GM18502 (cell line): ENCODE results near the gene CALB2.

Experiments
- ATAC-seq: cut with Tn5 transposase; IDR thresholded peaks from one replicate; pipeline ENCODE4 v1.9.1; 2021; ENCODE audit warnings: mild to moderate bottlenecking; ENCODE audit not compliant: unreplicated experiment, poor library complexity

CALB2 gene

GRCh38 chr16:71383054-71383773 is 24.7 kb downstream of the CALB2 start:
- ATAC-seq = no peak

- no peak for ATAC-seq
Measured at GRCh38 chr16:71384073-71384724, 25.7 kb downstream of the CALB2 start.

DNA sequence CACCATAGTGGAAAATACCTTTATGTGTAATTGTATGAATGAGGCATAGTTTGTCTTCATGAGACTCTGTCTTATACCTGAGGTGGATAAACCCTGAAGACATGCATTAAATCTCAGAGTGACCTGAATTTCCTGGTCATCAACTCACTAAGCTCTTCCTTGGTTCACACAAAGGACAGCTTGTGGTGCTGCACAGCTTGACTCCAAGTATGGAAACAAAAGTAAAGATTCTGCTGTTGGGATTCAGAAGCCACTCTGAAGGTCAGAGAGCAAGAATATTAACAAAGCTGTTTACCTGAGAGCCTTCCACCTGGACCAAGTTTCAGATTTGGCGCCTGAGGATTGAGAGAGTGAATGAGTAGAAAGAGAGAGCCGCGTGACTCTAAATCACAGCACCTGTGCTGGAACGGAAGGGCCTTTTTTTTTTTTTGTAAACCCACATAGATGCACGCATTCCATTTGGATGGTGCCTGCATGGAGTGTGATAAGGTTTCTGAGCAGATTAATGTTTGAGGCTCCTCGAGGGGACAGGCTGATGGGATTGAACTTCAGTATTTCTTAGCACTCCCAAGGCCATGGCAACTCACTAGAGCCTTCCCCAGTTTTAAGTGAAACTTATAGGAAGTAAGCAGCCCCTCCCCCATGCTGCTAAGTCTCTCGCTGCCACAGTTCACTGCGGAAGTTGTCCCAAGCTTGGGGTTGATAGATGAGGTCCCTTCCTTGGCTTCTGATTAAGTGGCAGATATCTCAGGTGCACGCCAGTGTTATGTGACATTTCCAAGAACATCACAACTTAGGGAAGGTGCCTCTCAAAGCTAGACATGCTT is 28.7 kb downstream of the CALB2 start:
- no peak for ATAC-seq

GRCh38 chr16:71389330-71389729 is 30.8 kb downstream of the CALB2 start:
- no peak for ATAC-seq

- ATAC-seq = no peak
Measured at GRCh38 chr16:71396594-71396993, 38.1 kb downstream of the CALB2 start.

DNA sequence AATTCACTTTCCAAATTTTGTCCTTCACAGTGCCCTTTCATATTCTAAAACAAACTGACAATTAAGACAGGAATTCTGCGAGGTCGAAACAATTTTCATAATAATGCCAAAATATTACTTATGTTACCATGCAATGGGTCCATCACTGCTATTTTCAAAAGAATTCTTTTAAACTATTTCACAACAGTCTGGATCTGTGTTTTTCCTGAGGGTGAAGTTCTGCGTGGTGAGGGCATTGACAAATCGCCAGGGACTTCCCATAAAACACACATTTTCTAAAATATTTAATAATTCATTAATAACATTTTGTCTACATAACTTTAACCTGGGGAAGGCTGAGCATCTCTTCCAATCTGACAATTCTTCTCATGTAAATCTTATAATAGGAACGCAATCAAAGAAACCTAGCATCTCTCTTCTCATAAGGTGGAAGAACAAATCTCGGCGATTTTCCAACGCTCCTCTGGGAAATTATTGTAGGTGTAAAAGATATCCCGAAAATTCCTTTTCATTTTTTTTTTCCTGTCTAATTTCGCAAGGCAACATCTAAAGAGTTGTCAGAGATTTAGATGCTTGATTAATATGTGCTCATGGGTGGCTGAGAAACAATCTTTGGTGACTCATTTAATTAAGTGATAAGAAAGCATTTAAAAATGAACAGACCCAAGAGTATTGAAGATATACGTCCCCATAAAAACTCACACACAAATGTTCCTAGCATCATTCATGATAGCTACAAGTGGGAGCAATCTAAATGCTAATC is 41.5 kb downstream of the CALB2 start:
- no peak for ATAC-seq

DNA sequence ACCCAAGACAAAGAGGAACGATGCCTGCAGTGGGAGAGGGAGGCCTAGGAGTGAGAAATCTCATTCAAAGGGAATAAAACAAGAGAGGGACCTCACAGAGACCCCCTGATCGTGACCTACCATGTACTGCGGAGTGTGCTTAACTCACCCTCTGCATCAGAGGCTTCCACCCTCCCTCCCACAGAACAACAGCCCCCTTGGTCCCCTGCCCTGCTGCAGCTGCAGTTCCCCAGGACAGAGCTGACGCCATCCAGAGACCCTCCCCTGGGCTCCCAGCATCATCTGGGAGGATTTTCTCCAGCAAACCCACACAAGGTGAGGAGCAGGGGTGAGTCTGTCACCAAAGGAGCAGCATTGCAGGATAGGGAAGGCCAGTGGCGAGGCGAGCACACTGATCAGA is 43.5 kb downstream of the CALB2 start:
- ATAC-seq = no peak

DNA sequence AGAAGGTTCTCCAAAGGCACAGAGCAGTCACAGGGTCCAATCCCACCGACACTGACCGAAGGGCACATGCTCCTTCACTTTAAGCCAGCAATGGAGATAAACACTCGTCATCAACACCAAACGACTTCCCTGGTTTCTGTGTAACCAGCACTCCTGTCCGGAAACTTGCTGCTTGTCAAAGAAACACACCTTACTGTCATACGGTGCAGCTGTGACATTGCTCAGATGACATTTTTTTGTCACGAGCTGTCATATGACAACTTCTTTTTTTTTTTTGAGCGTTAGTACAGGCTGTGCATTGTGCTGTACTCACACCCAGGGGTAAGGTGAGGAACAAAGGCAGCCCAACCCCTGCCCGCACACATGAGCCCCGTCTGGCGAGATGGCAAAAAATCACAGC is 44.2 kb downstream of the CALB2 start:
- no peak for ATAC-seq

GRCh38 chr16:71404364-71404763 is 45.8 kb downstream of the CALB2 start:
- no peak for ATAC-seq

- ATAC-seq = no peak
Measured at GRCh38 chr16:71406316-71406715, 47.8 kb downstream of the CALB2 start.

GRCh38 chr16:71406724-71407123 is 48.2 kb downstream of the CALB2 start:
- no peak for ATAC-seq

GRCh38 chr16:71407731-71408130 is 49.2 kb downstream of the CALB2 start:
- ATAC-seq = no peak

DNA sequence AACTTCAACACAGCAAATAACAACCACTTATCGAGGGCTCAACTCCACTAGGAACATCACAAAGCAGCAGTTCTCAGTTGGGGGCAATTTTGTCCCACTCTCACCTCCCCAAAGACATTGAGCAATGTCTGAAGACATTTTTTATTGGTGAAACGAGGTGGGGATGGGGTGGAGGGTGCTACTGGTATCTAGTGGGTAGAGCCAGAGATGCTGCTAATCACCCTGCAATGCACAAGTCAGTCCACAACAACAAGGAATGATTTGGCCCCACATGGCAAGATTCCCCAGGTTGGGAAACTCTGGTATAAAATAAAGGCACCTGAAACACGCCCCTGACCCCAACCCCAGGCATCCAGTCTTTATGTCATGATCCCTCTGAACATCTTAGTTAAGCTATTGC is 50.0 kb downstream of the CALB2 start:
- ATAC-seq = no peak

DNA sequence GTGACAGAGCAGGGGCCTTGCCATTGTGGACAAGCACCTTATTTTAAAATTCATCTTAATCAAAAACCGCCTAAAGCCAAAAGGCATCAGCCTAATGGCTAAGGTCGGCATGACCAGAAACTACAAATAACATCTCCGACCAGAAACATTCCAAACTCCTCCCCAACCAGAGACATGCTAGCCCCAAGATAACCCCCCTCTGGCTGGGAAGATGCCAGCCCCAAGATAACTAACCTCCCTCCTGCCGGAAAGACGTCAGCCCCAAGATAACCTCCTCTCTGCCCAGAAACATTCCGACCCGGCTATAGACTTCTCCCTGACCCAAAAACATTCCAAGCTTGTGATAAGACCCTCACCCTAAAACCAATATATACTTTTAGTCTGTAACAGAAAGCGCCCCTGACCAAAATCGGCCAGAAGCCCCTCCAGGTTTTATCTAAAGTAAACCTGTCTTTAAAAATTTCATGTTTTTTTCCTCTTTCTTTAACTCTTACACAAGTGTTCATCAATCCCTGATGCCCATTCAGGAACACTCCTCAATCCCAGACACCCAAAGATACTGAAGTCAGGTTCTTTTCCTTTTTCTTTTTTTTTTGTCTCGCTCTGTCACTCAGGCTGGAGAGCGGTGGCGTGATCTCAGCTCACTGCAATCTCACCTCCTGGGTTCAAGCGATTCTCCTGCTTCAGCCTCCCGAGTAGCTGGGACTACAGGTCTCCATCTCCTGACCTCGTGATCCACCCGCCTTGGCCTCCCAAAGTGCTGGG is 50.7 kb downstream of the CALB2 start:
- ATAC-seq = no peak

GRCh38 chr16:71410146-71410545 is 51.6 kb downstream of the CALB2 start:
- ATAC-seq = no peak

DNA sequence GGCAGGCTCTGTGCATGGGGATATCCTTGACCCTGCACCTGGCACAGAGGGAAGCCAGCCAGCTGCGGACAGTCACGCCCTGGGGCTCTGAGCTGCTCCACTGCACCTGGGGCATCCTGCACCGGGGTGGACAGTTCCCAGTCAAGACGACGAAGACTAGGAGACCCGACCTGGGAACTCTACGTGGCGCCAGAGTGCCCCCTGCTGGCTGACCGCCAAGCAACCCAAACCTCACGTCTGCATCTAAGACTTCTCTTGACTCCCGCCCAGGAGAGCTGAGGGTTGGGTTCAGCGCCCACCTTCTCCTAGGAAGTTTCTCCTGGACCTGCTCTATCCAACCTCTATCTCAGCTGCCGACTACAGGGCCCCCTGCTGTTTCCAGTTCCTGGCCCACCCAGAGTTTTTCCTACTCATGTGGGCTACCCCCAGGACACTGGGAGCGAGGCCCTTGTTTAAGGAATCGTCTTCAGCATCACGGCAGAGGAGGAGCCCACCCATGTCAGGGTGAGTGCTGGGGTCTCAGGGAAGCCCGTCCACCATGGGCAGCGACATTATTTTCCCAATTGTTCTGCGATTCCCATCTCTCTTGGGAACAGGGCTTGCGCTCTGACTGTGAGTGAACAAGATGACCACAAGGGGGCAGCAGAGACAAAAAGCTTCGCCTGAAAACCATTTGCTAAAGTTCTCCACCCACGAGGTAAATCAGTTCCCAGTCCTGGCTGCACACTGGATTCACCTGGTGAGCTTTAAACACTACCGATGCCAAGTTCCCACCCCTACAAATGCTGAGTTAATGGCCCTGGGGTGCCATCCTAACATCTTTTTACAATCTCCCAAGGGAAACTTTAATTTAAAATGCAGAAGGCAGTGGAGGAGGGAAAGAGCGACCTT is 54.0 kb downstream of the CALB2 start:
- ATAC-seq = no peak

GRCh38 chr16:71413341-71413740 is 54.8 kb downstream of the CALB2 start:
- ATAC-seq = no peak

- no peak for ATAC-seq
Measured at GRCh38 chr16:71414038-71414437, 55.5 kb downstream of the CALB2 start.

- ATAC-seq = no peak
Measured at GRCh38 chr16:71421911-71422310, 63.4 kb downstream of the CALB2 start.
